Hypothalamus (tissue), 51 donors: ENCODE measurements around the gene TSPAN1.
"Not testable (repeated sequence)": the region's sequence is repeated elsewhere in the genome, so short reads cannot be mapped to it uniquely, and the experiment has no call there.

Experiments
- DNase-seq, 51 donors: peaks; one replicate each; lab custom pipeline; 2025; lab: John Stamatoyannopoulos, UW

The TSPAN1 gene

GRCh38 chr1:46205791-46206190 is 30.9 kb downstream of the TSPAN1 start:
- peak in 2 of 51 donors; percentile 7 to 30 for DNase-seq

GRCh38 chr1:46206399-46206798 is 31.5 kb downstream of the TSPAN1 start:
- DNase-seq = no peak

- DNase-seq = no peak
Observed at GRCh38 chr1:46210561-46210960, 35.7 kb downstream of the TSPAN1 start.

GRCh38 chr1:46211051-46211450 is 36.2 kb downstream of the TSPAN1 start:
- no peak for DNase-seq

- DNase-seq = no peak
Observed at GRCh38 chr1:46215504-46215903, 40.6 kb downstream of the TSPAN1 start.

GRCh38 chr1:46218443-46218842 is 43.6 kb downstream of the TSPAN1 start:
- DNase-seq = no peak

GRCh38 chr1:46219551-46220520 is 44.9 kb downstream of the TSPAN1 start:
- DNase-seq = peak in 12 of 51 donors; percentile 5 to 41 (median 20)

- no peak for DNase-seq
Observed at GRCh38 chr1:46220808-46221207, 45.9 kb downstream of the TSPAN1 start.

- peak in 44 of 51 donors; percentile 17 to 93 (median 74) for DNase-seq
Observed at GRCh38 chr1:46221749-46222148, 46.9 kb downstream of the TSPAN1 start.

GRCh38 chr1:46223055-46223454 is 48.2 kb downstream of the TSPAN1 start:
- DNase-seq = not testable (repeated sequence)

- DNase-seq = peak in 43 of 51 donors; percentile 16 to 87 (median 58)
Observed at GRCh38 chr1:46223472-46223943, 48.6 kb downstream of the TSPAN1 start.

GRCh38 chr1:46224966-46225365 is 50.1 kb downstream of the TSPAN1 start:
- peak in 9 of 51 donors; percentile 4 to 43 (median 20) for DNase-seq

GRCh38 chr1:46231231-46231630 is 56.3 kb downstream of the TSPAN1 start:
- DNase-seq = not testable (repeated sequence)
